GM19035 (cell line): ENCODE measurements around the gene HBQ1.
"Not testable (repeated sequence)": the region's sequence is repeated elsewhere in the genome, so short reads cannot be mapped to it uniquely, and the experiment has no call there.

Experiments
- ATAC-seq: cut with Tn5 transposase; IDR thresholded peaks from one replicate; pipeline ENCODE4 v1.9.1; 2021; ENCODE audit not compliant: unreplicated experiment

The HBQ1 gene

DNA sequence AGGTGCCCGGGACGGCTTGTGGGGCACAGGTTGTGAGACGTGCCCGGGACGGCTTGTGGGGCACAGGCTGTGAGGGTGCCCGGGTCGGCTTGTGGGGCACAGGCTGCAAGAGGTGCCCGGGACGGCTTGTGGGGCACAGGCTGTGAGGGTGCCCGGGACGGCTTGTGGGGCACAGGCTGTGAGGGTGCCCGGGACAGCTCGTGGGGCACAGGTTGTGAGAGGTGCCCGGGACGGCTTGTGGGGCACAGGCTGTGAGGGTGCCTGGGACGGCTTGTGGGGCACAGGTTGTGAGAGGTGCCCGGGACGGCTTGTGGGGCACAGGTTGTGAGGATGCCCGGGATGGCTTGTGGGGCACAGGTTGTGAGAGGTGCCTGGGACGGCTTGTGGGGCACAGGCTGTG lies 20.0 kb upstream of the HBQ1 start:
- ATAC-seq: not testable (repeated sequence)

GRCh38 chr16:160691-161190 lies 19.5 kb upstream of the HBQ1 start:
- ATAC-seq: no peak

- ATAC-seq: no peak
Observed at GRCh38 chr16:162271-162991, 17.8 kb upstream of the HBQ1 start.

- not testable (repeated sequence) for ATAC-seq
Observed at GRCh38 chr16:163139-163538, 17.1 kb upstream of the HBQ1 start.

- ATAC-seq: not testable (repeated sequence)
Observed at GRCh38 chr16:163696-164095, 16.6 kb upstream of the HBQ1 start.

GRCh38 chr16:164134-164823 lies 16.0 kb upstream of the HBQ1 start:
- not testable (repeated sequence) for ATAC-seq

DNA sequence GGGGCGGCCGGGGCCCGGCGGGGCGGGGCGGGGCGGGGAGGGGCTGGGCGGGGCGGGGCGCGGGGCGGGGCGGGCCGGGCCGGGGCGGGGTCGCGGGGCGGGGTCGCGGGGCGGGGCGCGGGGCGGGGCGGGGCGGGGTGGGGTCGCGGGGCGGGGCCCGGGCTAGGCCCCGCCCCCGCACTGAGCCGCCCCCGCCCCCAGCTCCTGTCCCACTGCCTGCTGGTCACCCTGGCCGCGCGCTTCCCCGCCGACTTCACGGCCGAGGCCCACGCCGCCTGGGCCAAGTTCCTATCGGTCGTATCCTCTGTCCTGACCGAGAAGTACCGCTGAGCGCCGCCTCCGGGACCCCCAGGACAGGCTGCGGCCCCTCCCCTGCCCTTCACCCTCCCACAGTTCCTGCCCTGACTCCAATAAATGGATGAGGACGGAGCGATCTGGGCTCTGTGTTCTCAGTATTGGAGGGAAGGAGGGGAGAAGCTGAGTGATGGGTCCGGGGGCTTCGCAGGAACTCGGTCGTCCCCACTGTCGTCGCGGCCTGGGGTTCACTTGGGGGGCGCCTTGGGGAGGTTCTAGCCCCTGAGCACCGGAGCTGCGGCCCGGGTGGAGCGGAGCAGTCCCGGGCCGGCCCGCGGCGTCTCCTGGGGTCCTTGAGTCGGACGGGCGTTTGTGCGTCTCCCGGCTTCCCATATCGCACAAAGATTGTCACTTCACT lies 15.3 kb upstream of the HBQ1 start:
- no peak for ATAC-seq

DNA sequence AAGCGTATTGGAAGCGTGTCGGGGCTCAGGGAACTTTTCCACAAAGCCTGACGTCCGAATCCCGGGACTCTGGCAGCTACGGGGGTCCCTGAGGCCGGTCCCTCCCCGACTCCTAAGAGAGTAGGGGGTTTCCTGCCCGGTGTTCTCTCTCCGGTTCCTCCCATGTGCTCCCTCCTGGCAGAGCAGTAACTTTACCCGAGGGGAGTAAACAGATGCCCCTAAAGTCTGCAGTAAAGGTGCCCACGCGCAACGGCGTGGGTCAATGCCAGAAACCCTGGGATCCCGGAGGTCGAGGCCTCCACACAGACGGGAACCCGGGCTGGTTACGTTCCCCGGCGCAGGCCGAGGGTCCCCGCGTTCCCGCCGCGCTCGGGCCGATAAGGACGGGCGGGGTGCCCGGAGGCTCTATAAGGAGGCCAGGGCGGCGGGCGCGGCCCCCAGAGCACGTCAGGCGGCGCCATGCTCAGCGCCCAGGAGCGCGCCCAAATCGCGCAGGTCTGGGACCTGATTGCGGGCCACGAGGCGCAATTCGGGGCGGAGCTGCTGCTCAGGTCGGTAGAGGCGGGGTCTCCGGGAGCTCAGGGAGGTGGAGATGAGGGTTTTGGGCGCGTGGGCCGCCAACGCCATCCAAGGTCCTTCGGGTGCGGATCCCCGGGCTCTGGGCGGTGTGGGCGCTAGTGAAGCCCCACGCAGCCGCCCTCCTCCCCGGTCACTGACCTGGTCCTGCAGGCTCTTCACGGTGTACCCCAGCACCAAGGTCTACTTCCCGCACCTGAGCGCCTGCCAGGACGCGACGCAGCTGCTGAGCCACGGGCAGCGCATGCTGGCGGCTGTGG lies 14.5 kb upstream of the HBQ1 start, which contains the start of gene HBM:
TSS of gene HBM (plus strand) at position 440 of the 836 bp plus-strand sequence. CDS start at position 460, 20 bp downstream.
- no peak for ATAC-seq

DNA sequence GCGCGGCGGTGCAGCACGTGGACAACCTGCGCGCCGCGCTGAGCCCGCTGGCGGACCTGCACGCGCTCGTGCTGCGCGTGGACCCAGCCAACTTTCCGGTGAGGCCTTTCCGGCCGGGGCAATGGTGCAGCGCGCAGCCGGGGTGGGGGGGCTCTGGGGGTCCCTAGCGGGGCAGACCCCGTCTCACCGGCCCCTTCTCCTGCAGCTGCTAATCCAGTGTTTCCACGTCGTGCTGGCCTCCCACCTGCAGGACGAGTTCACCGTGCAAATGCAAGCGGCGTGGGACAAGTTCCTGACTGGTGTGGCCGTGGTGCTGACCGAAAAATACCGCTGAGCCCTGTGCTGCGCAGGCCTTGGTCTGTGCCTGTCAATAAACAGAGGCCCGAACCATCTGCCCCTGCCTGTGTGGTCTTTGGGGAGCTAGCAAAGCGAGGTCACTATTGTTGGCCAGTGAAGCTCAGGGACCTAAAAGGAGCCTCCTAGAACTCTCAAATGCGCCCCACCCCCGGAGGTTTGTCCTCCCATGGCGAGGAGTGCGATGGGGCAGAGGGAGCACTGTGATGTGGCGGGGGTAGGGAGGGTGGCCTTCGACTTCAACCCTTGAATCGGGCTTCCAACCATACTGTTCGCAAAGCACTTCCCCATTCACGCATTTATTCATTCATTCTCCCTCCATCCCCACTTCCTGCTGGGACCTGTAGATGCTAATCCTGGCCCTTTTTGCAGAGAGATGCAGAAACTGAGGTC lies 13.7 kb upstream of the HBQ1 start:
- ATAC-seq: no peak

- no peak for ATAC-seq
Observed at GRCh38 chr16:167122-167690, 13.1 kb upstream of the HBQ1 start.

DNA sequence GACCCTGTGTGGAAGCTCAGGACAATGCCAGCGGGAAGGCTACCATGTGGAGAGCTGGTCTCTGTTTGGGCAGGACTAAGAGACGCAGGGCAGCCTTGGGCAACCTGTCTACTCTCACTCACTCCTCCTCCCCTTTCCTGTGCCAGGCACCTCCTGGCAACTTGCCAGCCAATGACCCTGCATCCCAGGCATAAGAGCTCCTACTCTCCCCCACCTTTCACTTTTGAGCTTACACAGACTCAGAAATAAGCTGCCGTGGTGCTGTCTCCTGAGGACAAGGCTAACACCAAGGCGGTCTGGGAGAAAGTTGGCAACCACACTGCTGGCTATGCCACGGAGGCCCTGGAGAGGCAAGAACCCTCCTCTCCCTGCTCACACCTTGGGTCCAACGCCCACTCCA lies 11.8 kb upstream of the HBQ1 start:
- no peak for ATAC-seq

DNA sequence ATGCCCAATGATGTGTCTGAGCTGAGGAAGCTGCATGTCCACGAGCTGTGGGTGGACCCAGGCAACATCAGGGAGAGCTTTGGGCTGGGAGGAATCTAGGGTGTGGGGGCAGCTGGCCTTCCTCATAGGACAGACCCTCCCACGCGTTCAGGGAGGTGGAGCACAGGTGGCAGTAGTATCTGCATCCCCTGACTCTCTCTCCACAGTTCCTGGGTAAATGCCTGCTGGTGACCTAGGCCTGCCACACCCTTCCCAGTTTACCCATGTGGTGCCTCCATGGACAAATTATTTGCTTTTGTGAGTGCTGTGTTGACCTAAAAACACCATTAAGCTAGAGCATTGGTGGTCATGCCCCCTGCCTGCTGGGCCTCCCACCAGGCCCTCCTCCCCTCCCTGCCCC lies 11.2 kb upstream of the HBQ1 start:
- no peak for ATAC-seq

GRCh38 chr16:170088-170507 lies 10.2 kb upstream of the HBQ1 start:
- ATAC-seq: not testable (repeated sequence)

GRCh38 chr16:170788-171187 lies 9.5 kb upstream of the HBQ1 start:
- ATAC-seq: no peak

DNA sequence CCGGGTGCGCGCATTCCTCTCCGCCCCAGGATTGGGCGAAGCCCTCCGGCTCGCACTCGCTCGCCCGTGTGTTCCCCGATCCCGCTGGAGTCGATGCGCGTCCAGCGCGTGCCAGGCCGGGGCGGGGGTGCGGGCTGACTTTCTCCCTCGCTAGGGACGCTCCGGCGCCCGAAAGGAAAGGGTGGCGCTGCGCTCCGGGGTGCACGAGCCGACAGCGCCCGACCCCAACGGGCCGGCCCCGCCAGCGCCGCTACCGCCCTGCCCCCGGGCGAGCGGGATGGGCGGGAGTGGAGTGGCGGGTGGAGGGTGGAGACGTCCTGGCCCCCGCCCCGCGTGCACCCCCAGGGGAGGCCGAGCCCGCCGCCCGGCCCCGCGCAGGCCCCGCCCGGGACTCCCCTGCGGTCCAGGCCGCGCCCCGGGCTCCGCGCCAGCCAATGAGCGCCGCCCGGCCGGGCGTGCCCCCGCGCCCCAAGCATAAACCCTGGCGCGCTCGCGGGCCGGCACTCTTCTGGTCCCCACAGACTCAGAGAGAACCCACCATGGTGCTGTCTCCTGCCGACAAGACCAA lies 7.8 kb upstream of the HBQ1 start, which contains the start of gene HBA2:
TSS of gene HBA2 (plus strand) at position 503 of the 568 bp plus-strand sequence. CDS start at position 540, 37 bp downstream.
- not testable (repeated sequence) for ATAC-seq

GRCh38 chr16:173211-173854 lies 6.9 kb upstream of the HBQ1 start:
- not testable (repeated sequence) for ATAC-seq

- ATAC-seq: not testable (repeated sequence)
Observed at GRCh38 chr16:173928-174769, 6.1 kb upstream of the HBQ1 start.
